EH (cell line): ENCODE data around the gene CDC14C.
"Not testable (repeated sequence)": the region's sequence is repeated elsewhere in the genome, so short reads cannot be mapped to it uniquely, and the experiment has no call there.

ENCODE experiments used
- DNase-seq: peaks from one replicate; pipeline ENCODE4 v3.0.0-alpha.2; 2015; ENCODE audit warnings: low read depth

The CDC14C gene

GRCh38 chr7:48924433-48924832 lies at the start of gene CDC14C:
Gene CDC14C, plus strand, starts transcription at chr7:48924547. Its CDS starts 126 bp downstream, at chr7:48924673.
- DNase-seq, result no peak

DNA sequence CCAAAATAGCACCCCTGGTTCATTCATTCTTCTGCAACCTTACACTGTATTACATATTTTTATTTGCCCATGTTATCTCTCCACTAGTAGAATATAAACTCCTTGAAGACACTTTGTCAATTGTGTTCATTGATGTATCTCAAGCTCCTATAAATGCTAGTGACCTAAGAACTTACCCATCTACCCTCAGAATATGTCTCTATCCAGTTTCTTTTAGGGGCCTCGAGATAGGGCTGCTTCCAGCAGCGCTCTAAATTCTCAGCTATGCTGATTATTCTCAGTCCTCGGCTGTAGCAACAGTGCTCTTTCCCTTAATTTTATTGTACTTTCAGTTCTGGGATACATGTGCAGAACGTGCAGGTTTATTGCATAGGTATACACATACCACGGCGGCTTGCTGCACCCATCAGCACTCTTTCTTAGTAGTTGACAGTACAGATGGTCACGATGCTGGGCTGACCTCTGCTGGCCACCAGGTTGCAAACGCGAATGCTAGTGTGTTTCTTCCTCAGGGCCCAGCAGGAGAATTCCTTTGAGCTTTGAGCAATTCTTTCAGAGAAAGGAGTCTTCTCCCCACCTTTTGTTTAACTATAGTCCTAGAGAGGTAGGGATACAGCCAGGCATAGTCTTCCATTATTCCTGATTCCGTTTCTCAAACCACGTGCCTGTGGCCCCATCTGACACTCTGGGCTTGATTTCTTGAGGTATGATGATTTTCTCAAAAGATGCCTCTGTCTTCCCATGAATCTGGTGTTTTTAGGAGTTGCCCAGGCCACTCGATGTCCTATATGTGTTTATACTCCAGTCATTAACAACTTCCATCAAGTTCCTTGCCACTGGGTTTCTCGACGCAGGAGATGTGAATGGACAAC lies 49.1 kb upstream of the CDC14C start:
- peak; percentile 1 for DNase-seq

- no peak for DNase-seq
Measured at GRCh38 chr7:48876087-48876486, 48.3 kb upstream of the CDC14C start.

GRCh38 chr7:48880851-48881250 lies 43.5 kb upstream of the CDC14C start:
- no peak for DNase-seq

DNA sequence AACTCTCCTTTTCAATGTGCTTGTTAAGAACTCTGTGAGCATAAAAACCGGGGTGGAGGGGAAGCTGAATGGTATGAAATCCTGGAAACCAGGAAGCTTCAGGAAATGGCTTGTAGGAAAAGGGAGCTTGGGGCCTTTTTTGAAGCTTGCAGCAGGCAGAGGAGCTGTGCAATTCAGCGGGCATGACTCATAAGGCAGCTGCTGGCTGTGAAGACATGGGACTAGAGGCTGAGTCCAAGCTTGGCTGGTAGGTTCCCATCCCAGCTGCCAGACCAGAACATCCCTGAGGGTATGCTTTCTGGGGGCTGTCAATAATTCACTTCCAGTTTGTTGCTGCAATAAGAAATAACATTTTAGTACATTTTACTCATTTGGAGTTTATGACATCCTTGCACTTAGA lies 36.8 kb upstream of the CDC14C start:
- DNase-seq, result no peak

DNA sequence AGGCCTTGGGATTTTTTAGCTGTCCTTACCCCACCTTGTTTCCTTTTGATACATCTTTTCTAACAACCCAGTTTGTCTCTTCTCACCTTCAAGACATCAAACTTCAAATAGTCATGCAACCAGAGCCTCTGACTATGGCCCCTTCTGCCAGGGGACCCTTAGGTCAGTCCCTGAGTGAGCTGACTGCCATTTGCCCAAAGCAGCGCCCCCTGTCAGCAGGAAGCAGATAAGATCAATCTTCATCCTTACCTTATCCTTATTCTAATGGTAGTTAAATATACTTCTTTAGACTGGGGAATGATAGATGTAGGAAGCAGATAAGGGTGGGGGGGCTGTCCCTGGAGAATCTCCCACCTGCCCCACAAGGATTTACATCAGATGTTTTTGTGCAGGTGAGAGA lies 29.8 kb upstream of the CDC14C start:
- DNase-seq, result no peak

- no peak for DNase-seq
Measured at GRCh38 chr7:48899932-48900331, 24.4 kb upstream of the CDC14C start.

GRCh38 chr7:48901966-48902365 lies 22.4 kb upstream of the CDC14C start:
- DNase-seq, result no peak

DNA sequence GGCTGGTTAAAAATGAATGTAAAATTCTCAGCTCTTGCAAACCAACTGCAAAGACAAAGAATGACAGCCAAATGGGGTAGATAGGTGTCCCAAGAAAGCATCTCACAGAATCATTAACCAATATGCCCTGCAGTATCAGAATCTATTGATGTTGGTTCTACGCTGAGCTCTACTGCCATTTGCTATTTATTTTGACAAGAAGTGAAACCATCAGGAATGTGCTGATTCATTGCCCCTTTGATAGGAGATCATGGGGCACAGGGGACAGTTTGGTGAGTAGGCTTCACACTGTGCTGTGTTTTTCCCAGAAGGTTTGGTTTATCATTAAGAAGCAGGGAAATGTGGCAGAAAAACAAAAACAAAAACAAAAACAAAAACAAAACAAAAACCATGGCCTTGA lies 19.4 kb upstream of the CDC14C start:
- DNase-seq, result no peak

- not testable (repeated sequence) for DNase-seq
Measured at GRCh38 chr7:48905686-48906085, 18.7 kb upstream of the CDC14C start.

- not testable (repeated sequence) for DNase-seq
Measured at GRCh38 chr7:48909887-48910286, 14.5 kb upstream of the CDC14C start.

GRCh38 chr7:48931481-48931880 lies 7.1 kb downstream of the CDC14C start:
- no peak for DNase-seq

DNA sequence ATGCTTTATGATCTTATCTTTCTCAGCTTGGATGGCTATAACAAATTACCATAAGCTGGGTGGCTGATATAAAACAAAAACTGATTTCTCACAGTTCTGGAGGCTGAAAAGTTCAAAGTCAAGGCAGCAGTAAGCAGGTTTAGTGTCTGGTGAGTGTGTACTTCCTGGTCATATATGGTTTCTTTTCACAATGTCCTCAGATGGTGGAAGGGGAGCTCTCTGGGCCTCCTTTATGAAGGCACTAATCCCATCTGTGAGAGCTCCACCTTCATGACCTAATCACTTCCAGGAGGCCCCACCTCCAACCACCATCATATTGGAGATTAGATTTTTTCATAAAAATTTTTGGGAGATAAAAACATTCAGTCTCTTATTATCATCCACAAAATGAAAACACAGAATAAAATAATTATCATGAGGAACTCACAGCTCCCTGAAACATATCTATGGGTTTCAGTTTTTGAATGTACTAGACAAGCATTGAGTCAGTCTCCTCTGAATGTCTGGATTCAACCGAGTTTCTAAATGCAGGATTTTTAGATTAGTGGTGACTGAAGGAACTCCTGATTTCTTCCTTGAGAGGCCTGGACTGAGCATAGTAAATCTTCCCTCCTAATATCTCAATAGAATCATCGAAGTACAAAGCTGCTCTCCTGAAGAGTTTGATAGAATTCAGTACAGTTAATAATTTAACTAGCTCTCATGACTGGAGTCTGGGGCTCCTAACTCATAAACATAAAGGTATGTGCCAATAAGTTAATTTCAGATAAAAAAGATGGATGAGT lies 8.0 kb downstream of the CDC14C start:
- DNase-seq, result no peak

DNA sequence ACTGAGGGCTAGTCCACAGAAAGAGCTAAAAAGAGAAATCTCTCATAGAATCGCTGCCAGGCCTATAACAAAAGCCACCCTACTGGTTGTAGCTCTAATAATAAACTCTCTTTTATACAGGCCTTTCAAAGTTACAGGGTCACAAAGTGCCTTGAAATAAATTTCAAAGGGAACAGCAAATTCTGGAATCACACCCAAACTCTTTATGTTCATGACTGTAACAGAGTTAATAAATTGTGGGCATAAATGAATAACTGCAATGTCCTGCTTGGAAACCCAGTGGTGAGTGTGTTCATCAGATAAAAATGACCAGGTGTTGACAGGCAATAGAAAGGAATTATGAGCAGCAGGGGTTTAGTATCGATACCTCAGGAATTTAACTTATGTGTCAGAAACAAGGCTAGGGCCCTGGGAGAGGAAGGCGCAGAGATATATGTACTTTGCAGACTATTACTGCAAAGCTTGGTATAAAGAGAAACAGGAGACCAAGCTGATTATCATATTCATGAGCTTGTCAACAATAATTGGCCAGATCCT lies 9.3 kb downstream of the CDC14C start:
- no peak for DNase-seq

GRCh38 chr7:48938539-48939295 lies 14.4 kb downstream of the CDC14C start:
- DNase-seq, result peak; percentile 1

DNA sequence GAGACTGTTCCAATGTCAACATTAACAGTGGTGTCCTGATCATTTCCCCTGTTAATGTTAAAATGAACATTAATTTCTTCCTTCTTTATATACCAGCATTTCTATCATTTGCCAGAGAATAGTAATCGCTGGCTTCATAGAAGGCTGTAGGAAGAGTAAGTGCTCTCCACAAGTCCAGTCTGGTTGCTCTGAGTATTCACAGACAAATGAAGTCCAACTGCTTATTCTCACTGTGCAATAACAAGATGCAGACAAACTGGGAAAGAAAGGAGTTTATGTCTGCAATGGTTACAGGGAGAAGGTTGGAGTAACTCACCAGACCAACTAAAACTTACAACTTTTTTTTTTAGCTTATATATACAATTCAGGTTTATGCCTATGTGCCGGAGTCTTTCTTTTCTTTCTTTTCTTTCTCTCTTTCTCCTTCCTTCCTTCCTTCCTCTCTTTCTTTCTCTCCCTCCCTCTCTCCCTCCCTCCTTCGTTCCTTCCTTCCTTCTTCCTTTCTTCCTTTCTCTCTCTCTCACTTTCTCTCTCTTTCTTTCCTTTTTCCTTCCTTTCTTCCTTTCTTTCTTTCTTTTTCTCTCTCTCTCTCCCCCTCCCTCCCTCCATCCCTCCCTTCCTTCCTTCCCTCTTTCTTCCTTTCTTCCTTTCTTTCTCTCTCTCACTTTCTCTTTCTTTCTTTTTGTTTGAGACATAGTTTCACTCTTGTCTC lies 19.1 kb downstream of the CDC14C start:
- DNase-seq, result no peak

DNA sequence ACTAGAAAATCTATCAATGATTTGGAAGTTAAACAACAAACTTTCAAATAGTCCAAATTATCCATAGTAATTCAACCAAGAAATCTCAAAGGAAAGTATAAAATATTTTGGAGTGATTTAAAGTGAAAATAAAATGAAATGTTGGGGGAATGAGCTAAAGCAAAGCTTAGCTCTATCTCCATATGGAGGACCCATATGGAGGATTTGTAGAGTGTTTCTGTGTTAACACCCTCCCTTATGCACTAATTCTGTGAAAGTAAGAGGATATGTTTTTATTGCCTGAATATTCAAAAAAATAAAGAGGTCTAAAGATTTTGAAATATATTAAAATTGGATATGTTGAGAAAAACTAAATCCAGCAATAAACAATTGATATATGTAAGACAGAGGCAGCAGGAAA lies 31.6 kb downstream of the CDC14C start:
- DNase-seq, result no peak

- DNase-seq, result no peak
Measured at GRCh38 chr7:48959676-48960075, 35.3 kb downstream of the CDC14C start.

DNA sequence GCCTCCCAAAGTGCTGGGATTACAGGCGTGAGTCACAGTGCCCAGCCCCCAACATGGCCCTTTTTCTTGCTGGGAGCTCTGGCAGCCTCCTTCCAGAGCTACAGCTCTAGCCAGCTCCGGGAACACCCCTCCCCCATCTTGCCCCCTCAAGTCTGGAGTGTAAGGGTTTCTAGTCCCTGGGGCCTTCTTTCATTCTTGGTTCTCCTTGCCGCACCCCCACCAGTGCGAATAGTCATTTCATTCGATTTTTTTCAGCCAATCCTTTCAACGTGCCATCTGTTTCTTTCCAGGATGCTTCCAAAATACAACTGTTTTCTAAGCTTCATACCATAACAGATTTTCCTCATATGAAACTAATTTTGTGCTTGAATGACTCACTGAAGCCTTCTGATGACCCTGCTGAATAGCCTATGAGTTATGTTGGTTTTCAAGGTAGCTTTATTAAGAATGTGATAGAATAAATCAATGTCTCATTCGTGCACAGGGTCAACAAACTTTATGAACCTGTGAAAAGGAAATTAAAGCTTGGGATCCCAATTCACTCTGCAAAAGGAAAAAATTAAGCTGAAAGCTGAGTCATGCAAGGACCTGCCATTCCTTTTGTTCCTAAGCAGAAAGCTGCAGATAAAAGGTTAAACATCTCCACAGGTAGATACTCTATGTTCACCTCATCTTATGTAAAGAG lies 38.6 kb downstream of the CDC14C start:
- DNase-seq, result no peak

DNA sequence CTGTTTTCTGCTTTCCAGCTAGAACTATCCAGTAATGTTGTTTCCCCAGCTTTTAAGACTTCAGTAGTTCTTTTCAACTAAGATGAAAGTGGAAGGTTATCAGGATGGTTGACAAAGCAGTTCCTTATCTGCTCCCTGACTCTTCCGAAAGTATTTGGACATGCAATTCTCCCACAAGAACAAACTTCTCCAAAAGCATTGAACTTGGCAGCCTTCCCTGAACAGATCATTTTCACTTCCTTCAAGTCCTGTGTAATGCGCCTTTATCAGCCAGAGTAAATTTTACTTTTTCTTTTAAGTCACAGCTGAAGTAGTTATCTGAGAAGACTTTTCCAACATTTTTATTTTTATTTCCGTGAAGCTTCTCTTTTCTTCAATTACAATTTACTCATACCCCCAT lies 39.7 kb downstream of the CDC14C start:
- no peak for DNase-seq

- no peak for DNase-seq
Measured at GRCh38 chr7:48971173-48971572, 46.8 kb downstream of the CDC14C start.
